Left lobe of liver (tissue), 2 donors: ENCODE measurements around the gene PHETA1. TPM values are rescaled to one million over a fixed set of nuclear protein-coding genes. Genes with fewer than 3 reads are reported as not detected.
"Not testable (repeated sequence)": the region's sequence is repeated elsewhere in the genome, so short reads cannot be mapped to it uniquely, and the experiment has no call there.

Source experiments
- ATAC-seq: fragments of 200-7000 bp; cut with Tn5 transposase; one replicate; pipeline ENCODE4 v1.9.1; 2020; ENCODE audit warnings: mild to moderate bottlenecking, moderate library complexity
- DNase-seq: peaks from one replicate; pipeline ENCODE4 v3.0.0-alpha.2; 2020; ENCODE audit warnings: low spot score
- total RNA-seq: library from RNA; stranded (reverse); gene quantifications from one replicate; pipeline ENCODE4 v1.2.1, GENCODE V29; 2021
- donor health status: DM: no; HTN: no; CAD: no; lungs with moderate emphysema.
- donor health status: DM: no; HTN: yes; CAD: no.

The PHETA1 gene
- total RNA-seq, 1 donor from 2014 or later: 9.4 TPM

- DNase-seq (no peak), ATAC-seq (peak; percentile 1)
Measured at GRCh38 chr12:111405859-111406473, 37.1 kb upstream of the PHETA1 start, which contains the start of gene SH2B3. TSS of gene SH2B3 (plus strand) at chr12:111405923. CDS start at chr12:111418146, 12,223 bp downstream.

GRCh38 chr12:111405149-111405858, 36.4 kb upstream of the PHETA1 start:
- DNase-seq (peak; percentile 97), ATAC-seq (peak; percentile 87)

- no peak for ATAC-seq
Measured at GRCh38 chr12:111404362-111405148, 35.7 kb upstream of the PHETA1 start.

GRCh38 chr12:111402490-111402824, 33.6 kb upstream of the PHETA1 start:
- not testable (repeated sequence) for DNase-seq, ATAC-seq

More at GRCh38 chr12:111404362-111405148, 35.7 kb upstream of the PHETA1 start:
- DNase-seq: no peak

GRCh38 chr12:111401167-111401605, 32.3 kb upstream of the PHETA1 start:
- no peak for DNase-seq

GRCh38 chr12:111399741-111400404, 31.0 kb upstream of the PHETA1 start:
- ATAC-seq, DNase-seq: not testable (repeated sequence)

More at GRCh38 chr12:111401167-111401605, 32.3 kb upstream of the PHETA1 start:
- no peak for ATAC-seq

GRCh38 chr12:111398530-111398929, 29.6 kb upstream of the PHETA1 start:
- DNase-seq (no peak), ATAC-seq (no peak)

- ATAC-seq (peak; percentile 98), DNase-seq (peak; percentile 88)
Measured at GRCh38 chr12:111396726-111397445, 28.0 kb upstream of the PHETA1 start.

- DNase-seq, ATAC-seq: not testable (repeated sequence)
Measured at GRCh38 chr12:111396271-111396670, 27.4 kb upstream of the PHETA1 start.

GRCh38 chr12:111395336-111396187, 26.7 kb upstream of the PHETA1 start:
- no peak for DNase-seq
- ATAC-seq: no peak

GRCh38 chr12:111394480-111394879, 25.6 kb upstream of the PHETA1 start:
- no peak for ATAC-seq

GRCh38 chr12:111393700-111394300, 24.9 kb upstream of the PHETA1 start:
- no peak for ATAC-seq

More at GRCh38 chr12:111394480-111394879, 25.6 kb upstream of the PHETA1 start:
- no peak for DNase-seq

GRCh38 chr12:111390910-111391309, 22.0 kb upstream of the PHETA1 start:
- ATAC-seq (no peak), DNase-seq (no peak)

More at GRCh38 chr12:111393700-111394300, 24.9 kb upstream of the PHETA1 start:
- no peak for DNase-seq

GRCh38 chr12:111389635-111390034, 20.7 kb upstream of the PHETA1 start:
- no peak for DNase-seq
- ATAC-seq: peak; percentile 38

- no peak for DNase-seq
- ATAC-seq: no peak
Measured at GRCh38 chr12:111387747-111388323, 18.9 kb upstream of the PHETA1 start.

GRCh38 chr12:111386885-111387284, 18.0 kb upstream of the PHETA1 start:
- ATAC-seq (no peak), DNase-seq (no peak)

GRCh38 chr12:111384596-111384995, 15.7 kb upstream of the PHETA1 start:
- ATAC-seq (no peak), DNase-seq (no peak)

GRCh38 chr12:111379942-111380554, 11.2 kb upstream of the PHETA1 start:
- no peak for DNase-seq
- ATAC-seq: no peak
